ENCODE data around the gene AMELX.

Gene AMELX

GRCh38 chrX:11311706-11312105 lies 18.5 kb downstream of the AMELX start:
- DNase-seq = no peak

GRCh38 chrX:11319806-11320520 lies 26.8 kb downstream of the AMELX start:
- DNase-seq = no peak

GRCh38 chrX:11321986-11322385 lies 28.8 kb downstream of the AMELX start:
- DNase-seq = no peak

GRCh38 chrX:11328134-11328533 lies 34.9 kb downstream of the AMELX start:
- DNase-seq = no peak

- no peak for DNase-seq
Observed at GRCh38 chrX:11329021-11329420, 35.8 kb downstream of the AMELX start.

- no peak for DNase-seq
Observed at GRCh38 chrX:11331788-11332187, 38.6 kb downstream of the AMELX start.

- DNase-seq = no peak
Observed at GRCh38 chrX:11334165-11334564, 41.0 kb downstream of the AMELX start.

- DNase-seq = no peak
Observed at GRCh38 chrX:11336201-11336600, 43.0 kb downstream of the AMELX start.

GRCh38 chrX:11337292-11338009 lies 44.2 kb downstream of the AMELX start:
- DNase-seq = no peak

GRCh38 chrX:11341274-11342201 lies 48.3 kb downstream of the AMELX start:
- no peak for DNase-seq

GRCh38 chrX:11342673-11343072 lies 49.5 kb downstream of the AMELX start:
- DNase-seq = no peak

GRCh38 chrX:11346121-11346682 lies 53.0 kb downstream of the AMELX start:
- DNase-seq = no peak

GRCh38 chrX:11347300-11347699 lies 54.1 kb downstream of the AMELX start:
- no peak for DNase-seq

GRCh38 chrX:11349020-11349419 lies 55.8 kb downstream of the AMELX start:
- no peak for DNase-seq

GRCh38 chrX:11349661-11350337 lies 56.6 kb downstream of the AMELX start:
- DNase-seq = no peak

Measured in effector CD4-positive, alpha-beta T cell (primary cell).